ENCODE results near the gene PGP. TPM values are rescaled to one million over a fixed set of nuclear protein-coding genes. Genes with fewer than 3 reads are reported as not detected.

PGP gene
- total RNA-seq, 4 donors from 2014 or later, result 13.1 to 27.0 (median 23.2) TPM

- peaks cover 0 to 35% (median 14%) of the 10 kb centered on the region in 3 donors for H3K36me3 ChIP-seq
- TF ChIP-seq POLR2A (IDR thresholded peaks at IDR 0.05), result no peak
- no peak for TF ChIP-seq EP300 (IDR thresholded peaks at IDR 0.05)
- TF ChIP-seq, protein P1, sequence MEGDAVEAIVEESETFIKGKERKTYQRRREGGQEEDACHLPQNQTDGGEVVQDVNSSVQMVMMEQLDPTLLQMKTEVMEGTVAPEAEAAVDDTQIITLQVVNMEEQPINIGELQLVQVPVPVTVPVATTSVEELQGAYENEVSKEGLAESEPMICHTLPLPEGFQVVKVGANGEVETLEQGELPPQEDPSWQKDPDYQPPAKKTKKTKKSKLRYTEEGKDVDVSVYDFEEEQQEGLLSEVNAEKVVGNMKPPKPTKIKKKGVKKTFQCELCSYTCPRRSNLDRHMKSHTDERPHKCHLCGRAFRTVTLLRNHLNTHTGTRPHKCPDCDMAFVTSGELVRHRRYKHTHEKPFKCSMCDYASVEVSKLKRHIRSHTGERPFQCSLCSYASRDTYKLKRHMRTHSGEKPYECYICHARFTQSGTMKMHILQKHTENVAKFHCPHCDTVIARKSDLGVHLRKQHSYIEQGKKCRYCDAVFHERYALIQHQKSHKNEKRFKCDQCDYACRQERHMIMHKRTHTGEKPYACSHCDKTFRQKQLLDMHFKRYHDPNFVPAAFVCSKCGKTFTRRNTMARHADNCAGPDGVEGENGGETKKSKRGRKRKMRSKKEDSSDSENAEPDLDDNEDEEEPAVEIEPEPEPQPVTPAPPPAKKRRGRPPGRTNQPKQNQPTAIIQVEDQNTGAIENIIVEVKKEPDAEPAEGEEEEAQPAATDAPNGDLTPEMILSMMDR (IDR thresholded peaks at IDR 0.05), result no peak
- no peak overlapping the region for H3K27ac ChIP-seq
- no peak for DNase-seq (ENCODE audit: low spot score in 2 of 2)
- H3K4me3 ChIP-seq, result peak overlapping the region in 1 of 4 donors; percentile 96
- 66 to 79% methylated on average over 17 of the region's 19 CpGs for WGBS, 2 donors
- no peaks in the 10 kb centered on the region for H3K27me3 ChIP-seq
- H3K9me3 ChIP-seq, result no peaks in the 10 kb centered on the region
- H3K4me1 ChIP-seq, result peaks cover 0 to 40% (median 22%) of the 10 kb centered on the region in 4 donors
Observed at GRCh38 chr16:2212362-2213324, 2.0 kb downstream of the PGP start.

- Histone ChIP-seq H3K4me3 (no peak overlapping the region), H3K9me3 (no peaks in the 10 kb centered on the region), H3K27ac (no peak overlapping the region), H3K36me3 (peaks cover 0 to 42% (median 14%) of the 10 kb centered on the region in 3 donors), H3K27me3 (no peaks in the 10 kb centered on the region), H3K4me1 (peaks cover 0 to 47% (median 22%) of the 10 kb centered on the region in 4 donors)
- no peak for TF ChIP-seq EP300 (IDR thresholded peaks at IDR 0.05)
- no peak for TF ChIP-seq POLR2A (IDR thresholded peaks at IDR 0.05)
- TF ChIP-seq, protein P1 (IDR thresholded peaks at IDR 0.05), result no peak
- no peak for DNase-seq (ENCODE audit: low spot score in 2 of 2)
- 78 to 87% methylated on average over 5 to 11 of the region's 11 CpGs for WGBS, 2 donors
Observed at GRCh38 chr16:2211923-2212347, 2.7 kb downstream of the PGP start.

DNA sequence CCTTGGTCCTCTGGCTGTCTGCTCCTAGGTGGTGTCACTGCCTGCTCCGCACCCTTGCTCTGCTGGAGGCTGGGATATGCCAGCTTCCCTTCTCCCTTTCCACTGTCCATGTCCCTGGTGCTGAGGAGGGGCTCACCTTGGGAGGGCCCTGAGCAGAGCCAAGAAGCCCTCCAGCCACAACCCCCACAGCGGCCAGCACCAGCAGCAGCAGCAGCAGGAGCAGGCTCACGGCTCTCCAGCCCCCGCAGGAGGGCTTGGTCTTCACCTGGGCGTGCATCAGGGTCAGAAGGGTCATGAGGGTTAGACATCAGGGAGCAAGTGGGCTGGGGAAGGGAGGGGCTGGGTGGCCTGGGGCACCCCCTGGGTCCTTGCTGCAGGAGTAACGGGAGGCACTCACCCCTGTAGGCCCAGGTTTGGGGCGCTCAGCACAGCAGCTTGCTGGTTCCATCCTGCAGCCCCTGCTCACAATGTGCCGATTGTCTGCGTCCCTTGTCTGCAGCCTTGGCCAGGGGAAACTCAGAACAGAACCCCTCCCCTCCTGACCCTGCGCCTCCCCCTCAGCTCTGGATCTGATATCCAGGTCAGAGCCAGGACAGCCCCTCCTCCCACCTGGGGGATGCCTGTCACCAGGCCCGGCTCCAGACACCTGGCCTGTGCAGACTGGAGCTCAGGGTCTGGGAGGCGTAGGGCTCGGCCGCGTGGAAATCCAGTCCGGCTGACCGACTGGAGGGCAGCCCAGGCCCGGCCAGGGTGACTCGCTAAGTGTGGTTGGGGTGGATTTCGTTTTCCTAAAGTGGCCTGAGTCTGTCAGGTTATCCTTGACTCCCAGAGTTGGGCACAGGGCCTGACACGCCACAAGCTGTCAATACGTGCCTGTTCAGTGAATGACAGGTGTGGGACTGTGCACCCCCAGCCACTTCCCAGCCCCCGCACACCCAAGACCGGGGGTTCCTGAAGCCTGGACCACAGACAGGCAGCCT is 4.0 kb downstream of the PGP start, which contains the start of gene BRICD5:
Gene BRICD5 (minus strand): TSS at position 478 of the 980 bp plus-strand sequence. CDS start 30 bp downstream, at position 448.
- no peak for DNase-seq (ENCODE audit: low spot score in 2 of 2)
- no peaks in the 10 kb centered on the region for H3K9me3 ChIP-seq
- H3K4me3 ChIP-seq, result no peak within 1 kb of the TSS
- H3K27me3 ChIP-seq, result no peaks in the 10 kb centered on the region
- TF ChIP-seq POLR2A (IDR thresholded peaks at IDR 0.05) (no peak), EP300 (IDR thresholded peaks at IDR 0.05) (no peak)
- TF ChIP-seq, protein P1 (IDR thresholded peaks at IDR 0.05), result no peak
- 53 to 58% methylated on average over 9 to 11 of the region's 24 CpGs for whole genome bisulfite sequencing, 2 donors
- peaks cover 0 to 48% (median 14%) of the 10 kb centered on the region in 3 donors for H3K36me3 ChIP-seq
- H3K4me1 ChIP-seq, result peaks cover 0 to 59% (median 30%) of the 10 kb centered on the region in 4 donors
- H3K27ac ChIP-seq, result peak within 1 kb of the TSS in 1 of 4 donors; percentile 36

GRCh38 chr16:2210009-2210332 is 4.7 kb downstream of the PGP start:
- no peaks in the 10 kb centered on the region for H3K9me3 ChIP-seq
- no peaks in the 10 kb centered on the region for H3K27me3 ChIP-seq
- H3K36me3 ChIP-seq, result peaks cover 0 to 48% (median 14%) of the 10 kb centered on the region in 3 donors
- no peak for TF ChIP-seq POLR2A (IDR thresholded peaks at IDR 0.05)
- TF ChIP-seq EP300 (IDR thresholded peaks at IDR 0.05), result no peak
- TF ChIP-seq, protein P1 (IDR thresholded peaks at IDR 0.05), result no peak
- no peak overlapping the region for H3K4me3 ChIP-seq
- WGBS, 2 donors, result 76 to 89% methylated on average over 7 to 10 of the region's 17 CpGs
- peak overlapping the region in 1 of 4 donors; percentile 36 for H3K27ac ChIP-seq
- DNase-seq (ENCODE audit: low spot score in 2 of 2), result no peak
- peaks cover 0 to 54% (median 29%) of the 10 kb centered on the region in 4 donors for H3K4me1 ChIP-seq
